ENCODE results near the gene TSHZ1.

DNA sequence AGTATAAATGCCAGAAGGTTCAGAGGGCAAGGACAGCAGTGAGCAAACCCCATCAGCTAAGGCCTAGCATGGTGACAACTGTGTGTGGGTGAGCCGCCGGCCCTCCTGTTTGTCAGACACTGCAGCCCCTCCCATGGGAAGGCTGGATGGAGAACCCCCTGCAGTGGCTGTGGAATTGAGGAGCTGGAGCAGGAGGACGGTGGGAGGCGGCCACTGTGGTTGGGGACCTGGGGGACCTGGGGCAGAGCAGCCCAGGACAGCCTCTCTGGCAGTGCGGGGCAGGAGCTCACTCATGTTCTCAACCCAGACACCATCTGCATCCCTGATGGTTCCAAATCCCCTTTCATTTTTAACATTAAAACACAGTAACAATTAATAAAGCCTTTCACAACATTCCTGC, 68.8 kb downstream of the TSHZ1 start:
- TF ChIP-seq POLR2A (IDR thresholded peaks at IDR 0.05; ENCODE audit: low read depth) (no peak), POLR2AphosphoS5 (IDR thresholded peaks at IDR 0.05) (no peak)
- TF ChIP-seq, protein P1, sequence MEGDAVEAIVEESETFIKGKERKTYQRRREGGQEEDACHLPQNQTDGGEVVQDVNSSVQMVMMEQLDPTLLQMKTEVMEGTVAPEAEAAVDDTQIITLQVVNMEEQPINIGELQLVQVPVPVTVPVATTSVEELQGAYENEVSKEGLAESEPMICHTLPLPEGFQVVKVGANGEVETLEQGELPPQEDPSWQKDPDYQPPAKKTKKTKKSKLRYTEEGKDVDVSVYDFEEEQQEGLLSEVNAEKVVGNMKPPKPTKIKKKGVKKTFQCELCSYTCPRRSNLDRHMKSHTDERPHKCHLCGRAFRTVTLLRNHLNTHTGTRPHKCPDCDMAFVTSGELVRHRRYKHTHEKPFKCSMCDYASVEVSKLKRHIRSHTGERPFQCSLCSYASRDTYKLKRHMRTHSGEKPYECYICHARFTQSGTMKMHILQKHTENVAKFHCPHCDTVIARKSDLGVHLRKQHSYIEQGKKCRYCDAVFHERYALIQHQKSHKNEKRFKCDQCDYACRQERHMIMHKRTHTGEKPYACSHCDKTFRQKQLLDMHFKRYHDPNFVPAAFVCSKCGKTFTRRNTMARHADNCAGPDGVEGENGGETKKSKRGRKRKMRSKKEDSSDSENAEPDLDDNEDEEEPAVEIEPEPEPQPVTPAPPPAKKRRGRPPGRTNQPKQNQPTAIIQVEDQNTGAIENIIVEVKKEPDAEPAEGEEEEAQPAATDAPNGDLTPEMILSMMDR (IDR thresholded peaks at IDR 0.05) = no peak
